ENCODE data around the gene NEMP1. TPM values are rescaled to one million over a fixed set of nuclear protein-coding genes. Genes with fewer than 3 reads are reported as not detected.

Gene NEMP1
- total RNA-seq, 4 donors from 2014 or later: 7.0 to 9.2 (median 7.9) TPM

DNA sequence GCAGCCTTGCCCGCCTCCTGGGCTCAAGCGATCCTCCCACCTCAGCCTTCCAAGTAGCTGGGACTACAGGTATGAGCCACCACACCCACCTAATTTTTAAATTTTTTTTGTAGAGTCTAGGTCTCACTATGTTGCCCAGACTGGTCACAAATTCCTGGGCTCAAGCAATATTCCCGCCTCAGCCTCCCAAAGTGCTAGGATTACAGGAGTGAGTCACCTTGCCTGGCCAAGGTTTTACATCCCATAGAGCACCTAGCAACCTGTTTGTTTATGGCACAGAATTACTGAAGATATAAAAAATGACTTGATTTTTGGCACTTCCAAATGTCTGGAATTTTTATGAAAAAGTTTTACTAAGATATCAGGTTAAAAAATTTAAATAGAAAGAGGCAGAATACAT, 45.2 kb downstream of the NEMP1 start:
- no peak for DNase-seq (ENCODE audit: low spot score in 2 of 2)
- TF ChIP-seq POLR2A (IDR thresholded peaks at IDR 0.05) (no peak), CTCF (IDR thresholded peaks at IDR 0.05) (no peak)
- intact Hi-C loops (cut with DNase I; ENCODE audit: low total_unique reads): no loop called here
- 53 to 61% methylated on average over 3 of the region's 3 CpGs for WGBS, 2 donors
- H3K4me3 ChIP-seq (ENCODE audit: low read depth, poor library complexity, severe bottlenecking): no peak overlapping the region

DNA sequence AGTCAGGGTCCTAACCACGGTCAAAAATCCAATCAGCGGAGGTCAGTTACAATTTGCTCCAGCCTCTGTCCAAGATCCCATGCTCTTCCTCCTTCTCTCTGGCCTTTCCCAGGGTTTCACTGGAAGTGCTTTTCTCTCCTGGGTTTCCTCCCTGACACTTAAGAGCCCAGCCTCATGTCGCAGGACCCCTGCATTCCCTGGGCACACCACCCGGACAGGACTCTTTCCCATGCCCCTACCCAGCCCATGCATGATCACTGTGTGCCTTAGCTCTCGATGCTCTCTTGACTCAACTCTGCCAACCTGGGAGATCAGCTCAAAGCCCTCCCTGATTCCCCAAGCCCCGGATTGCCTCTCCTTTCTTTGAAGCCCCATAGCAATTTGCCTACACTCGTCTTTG, 46.8 kb downstream of the NEMP1 start:
- TF ChIP-seq POLR2A (IDR thresholded peaks at IDR 0.05) (no peak), CTCF (IDR thresholded peaks at IDR 0.05) (no peak)
- no peak for DNase-seq (ENCODE audit: low spot score in 2 of 2)
- no peak overlapping the region for H3K4me3 ChIP-seq (ENCODE audit: low read depth, poor library complexity, severe bottlenecking)
- 77 to 80% methylated on average over 7 of the region's 7 CpGs for WGBS, 2 donors
- intact Hi-C loops (cut with DNase I; ENCODE audit: low total_unique reads): no loop called here

GRCh38 chr12:57031138-57031725, 47.4 kb downstream of the NEMP1 start:
- no peak for DNase-seq (ENCODE audit: low spot score in 2 of 2)
- intact Hi-C loops (cut with DNase I; ENCODE audit: low total_unique reads): no loop called here
- TF ChIP-seq CTCF (IDR thresholded peaks at IDR 0.05) (no peak), POLR2A (IDR thresholded peaks at IDR 0.05) (no peak)
- WGBS, 2 donors: 10 to 32% methylated on average over 2 of the region's 2 CpGs
- no peak overlapping the region for H3K4me3 ChIP-seq (ENCODE audit: low read depth, poor library complexity, severe bottlenecking)

GRCh38 chr12:57029457-57029856, 49.1 kb downstream of the NEMP1 start:
- intact Hi-C loops (cut with DNase I; ENCODE audit: low total_unique reads): no loop called here
- TF ChIP-seq CTCF (IDR thresholded peaks at IDR 0.05): no peak
- TF ChIP-seq POLR2A (IDR thresholded peaks at IDR 0.05): no peak
- no peak overlapping the region for H3K4me3 ChIP-seq (ENCODE audit: low read depth, poor library complexity, severe bottlenecking)
- WGBS, 2 donors: 91 to 92% methylated on average over 7 of the region's 7 CpGs
- no peak for DNase-seq (ENCODE audit: low spot score in 2 of 2)

DNA sequence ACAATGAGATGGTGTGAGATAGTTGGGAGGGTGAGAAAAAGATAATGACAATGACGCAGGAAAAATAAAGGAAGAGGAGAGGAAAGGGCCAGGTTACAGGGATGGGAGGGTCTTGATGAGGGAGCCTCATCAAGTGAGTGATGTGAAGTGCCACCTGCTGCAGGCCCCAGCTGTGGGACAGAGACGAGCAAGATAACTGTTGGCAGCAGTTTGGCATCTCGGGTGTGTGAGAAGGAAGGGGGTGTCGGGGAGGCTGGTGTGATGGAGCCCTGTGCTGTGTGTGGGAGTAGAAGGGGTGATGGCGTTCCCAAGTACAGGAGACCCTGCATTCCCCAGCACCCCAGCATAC, 50.8 kb downstream of the NEMP1 start:
- intact Hi-C loops (cut with DNase I; ENCODE audit: low total_unique reads): no loop called here
- DNase-seq (ENCODE audit: low spot score in 2 of 2): no peak
- 72 to 75% methylated on average over 5 of the region's 5 CpGs for WGBS, 2 donors
- TF ChIP-seq POLR2A (IDR thresholded peaks at IDR 0.05) (no peak), CTCF (IDR thresholded peaks at IDR 0.05) (no peak)
- H3K4me3 ChIP-seq (ENCODE audit: low read depth, poor library complexity, severe bottlenecking): no peak overlapping the region
